ENCODE measurements around the gene BTBD2.
"Not testable (repeated sequence)": the region's sequence is repeated elsewhere in the genome, so short reads cannot be mapped to it uniquely, and the experiment has no call there.

Gene BTBD2

GRCh38 chr19:2012941-2013682, 2.4 kb downstream of the BTBD2 start:
- no peak for DNase-seq

- no peak for DNase-seq
Observed at GRCh38 chr19:2011169-2011568, 4.3 kb downstream of the BTBD2 start.

GRCh38 chr19:2010135-2010668, 5.3 kb downstream of the BTBD2 start:
- DNase-seq = no peak

- no peak for DNase-seq
Observed at GRCh38 chr19:2003874-2004273, 11.6 kb downstream of the BTBD2 start.

GRCh38 chr19:1999856-2000515, 15.5 kb downstream of the BTBD2 start:
- no peak for DNase-seq

GRCh38 chr19:1998712-1999708, 16.5 kb downstream of the BTBD2 start:
- DNase-seq = no peak

GRCh38 chr19:1997353-1998233, 17.9 kb downstream of the BTBD2 start:
- no peak for DNase-seq

- no peak for DNase-seq
Observed at GRCh38 chr19:1992759-1993260, 22.7 kb downstream of the BTBD2 start.

- DNase-seq = no peak
Observed at GRCh38 chr19:1991018-1991913, 24.2 kb downstream of the BTBD2 start.

GRCh38 chr19:1990230-1991017, 25.1 kb downstream of the BTBD2 start:
- no peak for DNase-seq

- no peak for DNase-seq
Observed at GRCh38 chr19:1989513-1990229, 25.8 kb downstream of the BTBD2 start.

GRCh38 chr19:1988464-1988863, 27.1 kb downstream of the BTBD2 start:
- not testable (repeated sequence) for DNase-seq

- no peak for DNase-seq
Observed at GRCh38 chr19:1987197-1988187, 28.0 kb downstream of the BTBD2 start.

GRCh38 chr19:1986357-1987162, 29.0 kb downstream of the BTBD2 start:
- DNase-seq = no peak

- no peak for DNase-seq
Observed at GRCh38 chr19:1985588-1986356, 29.7 kb downstream of the BTBD2 start.

- no peak for DNase-seq
Observed at GRCh38 chr19:1984357-1984756, 31.2 kb downstream of the BTBD2 start.

Data from right forelimb (tissue), 1 donor.